HCT116 (cell line): ENCODE data around the gene CNOT10.
"Not testable (repeated sequence)": the region's sequence is repeated elsewhere in the genome, so short reads cannot be mapped to it uniquely, and the experiment has no call there.

Experiments used
- ATF3 ChIP-seq: IDR thresholded peaks from 2 replicates; pipeline ENCODE4 v1.6.1; 2012
- CEBPB ChIP-seq: IDR thresholded peaks from 2 replicates; pipeline ENCODE4 v1.6.1; 2012; ENCODE audit warnings: low read depth
- CTCF ChIP-seq, 3 experiments: fragments of 200-600 bp in 1 of 3; sonication (generic) in 1 of 3; IDR thresholded peaks in 2 of 3; conservative IDR thresholded peaks in 1 of 3; 2 replicates each; pipeline ENCODE4 v1.5.1; 2012 to 2017; ENCODE audit warnings: low read depth in 2 of 3, low read length in 2 of 3, antibody characterized with exemption in 1 of 3, borderline replicate concordance in 1 of 3, control low read depth in 1 of 3, mild to moderate bottlenecking in 1 of 3, mixed read lengths in 1 of 3, mixed run types in 1 of 3, moderate library complexity in 1 of 3; ENCODE audit not compliant: insufficient read depth in 1 of 3
- EGR1 ChIP-seq: IDR thresholded peaks from 2 replicates; pipeline ENCODE4 v1.6.1; 2012; ENCODE audit warnings: low read depth
- ELF1 ChIP-seq: IDR thresholded peaks from 2 replicates; pipeline ENCODE4 v1.6.1; 2012; ENCODE audit warnings: low read depth, borderline replicate concordance
- EZH2 ChIP-seq: fragments of 200-600 bp; sonication (generic); IDR thresholded peaks from 2 replicates; pipeline ENCODE4 v1.6.1; 2017; ENCODE audit warnings: antibody characterized with exemption, mixed run types
- MAX ChIP-seq: IDR thresholded peaks from 2 replicates; pipeline ENCODE4 v1.6.1; 2012
- POLR2A ChIP-seq: IDR thresholded peaks from 2 replicates; pipeline ENCODE4 v1.7.0; 2011; ENCODE audit warnings: borderline replicate concordance; ENCODE audit not compliant: insufficient read depth, insufficient read length; ENCODE audit errors: extremely low read depth
- POLR2AphosphoS5 ChIP-seq: IDR thresholded peaks from 2 replicates; pipeline ENCODE4 v1.6.1; 2011; ENCODE audit warnings: mild to moderate bottlenecking, low read depth, low read length, moderate library complexity
- RAD21 ChIP-seq: IDR thresholded peaks from 2 replicates; pipeline ENCODE4 v1.6.1; 2012; ENCODE audit warnings: low read depth, mild to moderate bottlenecking
- SRF ChIP-seq: IDR thresholded peaks from 2 replicates; pipeline ENCODE4 v1.6.1; 2012; ENCODE audit warnings: low read depth
- TCF7L2 ChIP-seq: IDR thresholded peaks from 2 replicates; pipeline ENCODE4 v1.7.0; 2011; ENCODE audit warnings: borderline replicate concordance, inconsistent platforms; ENCODE audit not compliant: insufficient read depth, insufficient read length; ENCODE audit errors: extremely low read depth
- ZBTB33 ChIP-seq: IDR thresholded peaks from 2 replicates; pipeline ENCODE4 v1.6.1; 2011; ENCODE audit warnings: mild to moderate bottlenecking, low read length, moderate library complexity; ENCODE audit not compliant: insufficient replicate concordance; ENCODE audit errors: extremely low read depth
- ZNF274 ChIP-seq: fragments of 200-500 bp; sonication (Bioruptor generic); IDR thresholded peaks from 2 replicates; pipeline ENCODE4 v1.6.1; 2014; ENCODE audit warnings: mild to moderate bottlenecking, low read depth, low read length, inconsistent platforms

- TF ChIP-seq ZBTB33; POLR2A; CTCF (IDR thresholded peaks at IDR 0.05 in 2 of 3, conservative IDR thresholded peaks at IDR 0.05 in 1 of 3; ENCODE audit: borderline replicate concordance in 1 of 3, insufficient read depth in 1 of 3, low read depth in 2 of 3, low read length in 2 of 3); ZNF274; TCF7L2; RAD21; EZH2; SRF; POLR2AphosphoS5; ELF1; MAX; ATF3; CEBPB; EGR1: not testable (repeated sequence)
Observed at GRCh38 chr3:32669226-32669625, 15.8 kb upstream of the CNOT10 start.
